BLaER1 treated with 17β-estradiol and CSF1 and Interleukin-3, amounts not matched to agents 10 nM and 100 nM (cell line): Measurements from ENCODE around the gene TTLL8.
"Not testable (repeated sequence)": the region's sequence is repeated elsewhere in the genome, so short reads cannot be mapped to it uniquely, and the experiment has no call there.

ENCODE experiments used
- H3K27ac ChIP-seq, 11 experiments: shearing (Covaris generic); formaldehyde crosslinking; 2 replicates each; pipeline ENCODE4 v1.8.1; 2022
- H3K27me3 ChIP-seq, 11 experiments: shearing (Covaris generic); formaldehyde crosslinking; 2 replicates each; pipeline ENCODE4 v1.8.1; 2022
- H3K36me3 ChIP-seq, 11 experiments: shearing (Covaris generic); formaldehyde crosslinking; 2 replicates each; pipeline ENCODE4 v1.8.1; 2022
- H3K4me1 ChIP-seq, 10 experiments: shearing (Covaris generic); formaldehyde crosslinking; 2 replicates each; pipeline ENCODE4 v1.8.1; 2022
- H3K4me2 ChIP-seq, 11 experiments: shearing (Covaris generic); formaldehyde crosslinking; 2 replicates each; pipeline ENCODE4 v1.8.1; 2022
- H3K4me3 ChIP-seq, 10 experiments: shearing (Covaris generic); formaldehyde crosslinking; 2 replicates each; pipeline ENCODE4 v1.8.1; 2022
- H3K9ac ChIP-seq, 11 experiments: shearing (Covaris generic); formaldehyde crosslinking; 2 replicates each; pipeline ENCODE4 v1.8.1; 2022
- H3K9me3 ChIP-seq, 11 experiments: shearing (Covaris generic); formaldehyde crosslinking; replicated peaks in 1 of 11; 2 replicates each; pipeline ENCODE4 v1.8.1; 2022
- H4K20me1 ChIP-seq, 11 experiments: shearing (Covaris generic); formaldehyde crosslinking; 2 replicates each; pipeline ENCODE4 v1.8.1; 2022
- Cebpa-rat ChIP-seq, 11 experiments: shearing (Covaris generic); IDR thresholded peaks; 2 replicates each; pipeline ENCODE4 v1.8.1; 2022

TTLL8 gene

GRCh38 chr22:49991907-49992533 lies 66.1 kb downstream of the TTLL8 start:
- H3K4me3 ChIP-seq = no peak overlapping the region
- peaks cover 42 to 54% (median 50%) of the 10 kb centered on the region in 11 experiments for H3K9me3 ChIP-seq
- TF ChIP-seq Cebpa-rat (IDR thresholded peaks at IDR 0.05) = no peak
- no peak overlapping the region for H3K9ac ChIP-seq
- no peaks in the 10 kb centered on the region for H3K36me3 ChIP-seq
- no peak overlapping the region for H3K4me2 ChIP-seq
- H3K27ac ChIP-seq = no peak overlapping the region
- H4K20me1 ChIP-seq = no peaks in the 10 kb centered on the region
- H3K4me1 ChIP-seq = peaks cover 0 to 10% (median under 1%) of the 10 kb centered on the region in 10 experiments; a peak in 7 of 20 replicates
- H3K27me3 ChIP-seq = no peaks in the 10 kb centered on the region

GRCh38 chr22:49991167-49991566 lies 66.9 kb downstream of the TTLL8 start:
- no peak for TF ChIP-seq Cebpa-rat (IDR thresholded peaks at IDR 0.05)
- Histone ChIP-seq H3K9ac (no peak overlapping the region), H4K20me1 (no peaks in the 10 kb centered on the region), H3K4me1 (peaks cover 0 to 10% (median 0%) of the 10 kb centered on the region in 10 experiments; a peak in 5 of 20 replicates), H3K9me3 (peaks cover 49 to 62% (median 57%) of the 10 kb centered on the region in 11 experiments), H3K27me3 (no peaks in the 10 kb centered on the region), H3K4me2 (no peak overlapping the region), H3K27ac (no peak overlapping the region), H3K36me3 (no peaks in the 10 kb centered on the region), H3K4me3 (no peak overlapping the region)

- not testable (repeated sequence) for H3K9ac ChIP-seq, H4K20me1 ChIP-seq, H3K27me3 ChIP-seq, H3K4me2 ChIP-seq, H3K27ac ChIP-seq, H3K36me3 ChIP-seq, H3K4me1 ChIP-seq, H3K4me3 ChIP-seq
- peaks cover 60 to 76% (median 68%) of the 10 kb centered on the region in 11 experiments for H3K9me3 ChIP-seq
These were observed 68.3 kb downstream of the TTLL8 start for GRCh38 chr22:49989826-49990225.

GRCh38 chr22:49986325-49986724 lies 71.8 kb downstream of the TTLL8 start:
- TF ChIP-seq Cebpa-rat (IDR thresholded peaks at IDR 0.05) = no peak
- H3K4me2 ChIP-seq = no peak overlapping the region
- H3K36me3 ChIP-seq = no peaks in the 10 kb centered on the region
- no peaks in the 10 kb centered on the region for H4K20me1 ChIP-seq
- H3K4me3 ChIP-seq = no peak overlapping the region
- no peaks in the 10 kb centered on the region for H3K4me1 ChIP-seq
- H3K27me3 ChIP-seq = peaks cover 0 to 5% (median 0%) of the 10 kb centered on the region in 11 experiments; a peak in 5 of 22 replicates
- H3K27ac ChIP-seq = no peak overlapping the region
- H3K9ac ChIP-seq = no peak overlapping the region
- peaks cover 53 to 95% (median 77%) of the 10 kb centered on the region in 11 experiments for H3K9me3 ChIP-seq

- Histone ChIP-seq H3K27me3 (peaks cover 0 to 5% (median 0%) of the 10 kb centered on the region in 11 experiments; a peak in 5 of 22 replicates), H3K9me3 (peaks cover 44 to 88% (median 68%) of the 10 kb centered on the region in 11 experiments), H4K20me1 (no peaks in the 10 kb centered on the region), H3K4me1 (no peaks in the 10 kb centered on the region), H3K27ac (no peak overlapping the region), H3K9ac (no peak overlapping the region), H3K36me3 (no peaks in the 10 kb centered on the region), H3K4me3 (no peak overlapping the region), H3K4me2 (no peak overlapping the region)
- TF ChIP-seq Cebpa-rat (IDR thresholded peaks at IDR 0.05) = no peak
These were observed 74.7 kb downstream of the TTLL8 start for GRCh38 chr22:49983148-49984042.

GRCh38 chr22:49981799-49982198 lies 76.3 kb downstream of the TTLL8 start:
- not testable (repeated sequence) for H3K27ac ChIP-seq, H3K9ac ChIP-seq, H3K27me3 ChIP-seq, H4K20me1 ChIP-seq, H3K4me2 ChIP-seq, H3K4me3 ChIP-seq, H3K4me1 ChIP-seq, H3K36me3 ChIP-seq
- peaks cover 40 to 73% (median 55%) of the 10 kb centered on the region in 11 experiments for H3K9me3 ChIP-seq

GRCh38 chr22:49979587-49980264 lies 78.4 kb downstream of the TTLL8 start:
- no peak for TF ChIP-seq Cebpa-rat (IDR thresholded peaks at IDR 0.05)
- Histone ChIP-seq H3K36me3 (no peaks in the 10 kb centered on the region), H3K4me2 (no peak overlapping the region), H3K27ac (no peak overlapping the region), H3K9ac (no peak overlapping the region), H3K9me3 (peaks cover 22 to 52% (median 38%) of the 10 kb centered on the region in 11 experiments), H4K20me1 (peaks cover 0 to 4% (median 0%) of the 10 kb centered on the region in 11 experiments; a peak in 1 of 22 replicates), H3K4me3 (no peak overlapping the region), H3K27me3 (peaks cover 0 to 5% (median 0%) of the 10 kb centered on the region in 11 experiments; a peak in 5 of 22 replicates), H3K4me1 (peaks cover 15 to 19% (median 17%) of the 10 kb centered on the region in 10 experiments)

- no peak overlapping the region for H3K4me3 ChIP-seq
- H3K9ac ChIP-seq = no peak overlapping the region
- peaks cover 0 to 4% (median 0%) of the 10 kb centered on the region in 11 experiments; a peak in 1 of 22 replicates for H4K20me1 ChIP-seq
- H3K4me2 ChIP-seq = no peak overlapping the region
- peaks cover 15 to 19% (median 17%) of the 10 kb centered on the region in 10 experiments for H3K4me1 ChIP-seq
- TF ChIP-seq Cebpa-rat (IDR thresholded peaks at IDR 0.05) = no peak
- peaks cover 0 to 2% (median under 1%) of the 10 kb centered on the region in 11 experiments; a peak in 7 of 22 replicates for H3K27me3 ChIP-seq
- H3K9me3 ChIP-seq = peaks cover 20 to 33% (median 25%) of the 10 kb centered on the region in 11 experiments
- H3K36me3 ChIP-seq = no peaks in the 10 kb centered on the region
- H3K27ac ChIP-seq = no peak overlapping the region
These were observed 80.5 kb downstream of the TTLL8 start for GRCh38 chr22:49977578-49977977.
